CD4-positive, alpha-beta memory T cell (primary cell): Measurements from ENCODE around the gene PRKG2. TPM values are rescaled to one million over a fixed set of nuclear protein-coding genes. Genes with fewer than 3 reads are reported as not detected.

Source experiments
- CTCF ChIA-PET: fragments of 350-600 bp; sonication (Branson Sonifier 250); formaldehyde crosslinking; loops from one replicate; lab custom pipeline; 2021; ENCODE audit warnings: inconsistent platforms; ENCODE audit not compliant: partially characterized antibody; lab: Charles Lee
- POLR2A ChIA-PET: fragments of 350-600 bp; sonication (Branson Sonifier 250); formaldehyde crosslinking; loops from one replicate; lab custom pipeline; 2021; ENCODE audit not compliant: partially characterized antibody; lab: Charles Lee
- DNase-seq, 5 donors: peaks; one replicate each; pipeline versions ENCODE4 v3.0.0 to v3.0.0-alpha.2; 2020 to 2022; ENCODE audit warnings: mixed read lengths in 1 of 5
- H3K27ac ChIP-seq: one replicate; pipeline ENCODE4 v1.7.0; 2013; ENCODE audit warnings: low read depth, low read length
- H3K27me3 ChIP-seq: 2 replicates; pipeline ENCODE4 v1.7.0; 2013; ENCODE audit warnings: mild to moderate bottlenecking, low read length, moderate library complexity; ENCODE audit not compliant: insufficient read depth
- H3K36me3 ChIP-seq: 2 replicates; pipeline ENCODE4 v1.7.0; 2013; ENCODE audit warnings: mild to moderate bottlenecking, low read length, moderate library complexity; ENCODE audit not compliant: insufficient read depth
- H3K4me1 ChIP-seq: 2 replicates; pipeline ENCODE4 v1.7.0; 2013; ENCODE audit warnings: mild to moderate bottlenecking, low read length, moderate library complexity; ENCODE audit not compliant: insufficient read depth
- H3K4me3 ChIP-seq, 2 donors: one replicate each; pipeline ENCODE4 v1.7.0; 2013; ENCODE audit warnings: low read length in 2 of 2, mild to moderate bottlenecking in 1 of 2
- H3K9me3 ChIP-seq, 2 donors: one replicate each; pipeline ENCODE4 v1.7.0; 2013; ENCODE audit warnings: low read length in 2 of 2, control low read depth in 1 of 2; ENCODE audit not compliant: control insufficient read depth in 1 of 2
- H3K27ac Mint-ChIP-seq, 7 donors: one replicate each; pipeline ENCODE4 v1.8.0; 2020 to 2021; ENCODE audit warnings: mixed read lengths in 7 of 7, mild to moderate bottlenecking in 6 of 7, inconsistent platforms in 3 of 7, moderate library complexity in 3 of 7
- H3K27me3 Mint-ChIP-seq, 2 donors: one replicate each; pipeline ENCODE4 v1.8.0; 2020 to 2021; ENCODE audit warnings: mixed read lengths in 2 of 2
- H3K36me3 Mint-ChIP-seq, 2 donors: one replicate each; pipeline ENCODE4 v1.8.0; 2020 to 2021; ENCODE audit warnings: mixed read lengths in 2 of 2, inconsistent platforms in 1 of 2, mild to moderate bottlenecking in 1 of 2
- H3K4me1 Mint-ChIP-seq, 4 donors: one replicate each; pipeline ENCODE4 v1.8.0; 2020 to 2021; ENCODE audit warnings: mixed read lengths in 4 of 4, mild to moderate bottlenecking in 1 of 4
- H3K4me3 Mint-ChIP-seq, 8 donors: one replicate each; pipeline ENCODE4 v1.8.0; 2020 to 2021; ENCODE audit warnings: mixed read lengths in 8 of 8, mild to moderate bottlenecking in 7 of 8, moderate library complexity in 6 of 8, inconsistent platforms in 3 of 8
- H3K9me3 Mint-ChIP-seq, 8 donors: one replicate each; pipeline ENCODE4 v1.8.0; 2020 to 2021; ENCODE audit warnings: mixed read lengths in 8 of 8, mild to moderate bottlenecking in 5 of 8, inconsistent platforms in 3 of 8, moderate library complexity in 1 of 8
- intact Hi-C: fragments of 100-400 bp; cut with micrococcal nuclease; formaldehyde crosslinking; loops from one replicate; pipeline ENCODE4 v1.15.1; 2023
- polyA plus RNA-seq, 2 donors: library from polyadenylated mRNA; unstranded; fragments of 300-500 nt; fragmentation: Illumina TruSeq; gene quantifications; one replicate each; pipeline ENCODE4 v1.2.3, GENCODE V29; 2021
- total RNA-seq, 2 experiments: library from RNA; stranded (reverse); gene quantifications; one replicate each; pipeline ENCODE4 v1.2.3, GENCODE V29; 2021

The PRKG2 gene
- total and polyA plus RNA-seq, 4 experiments from 2014 or later: 1.5 to 5.1 (median 1.9) TPM

DNA sequence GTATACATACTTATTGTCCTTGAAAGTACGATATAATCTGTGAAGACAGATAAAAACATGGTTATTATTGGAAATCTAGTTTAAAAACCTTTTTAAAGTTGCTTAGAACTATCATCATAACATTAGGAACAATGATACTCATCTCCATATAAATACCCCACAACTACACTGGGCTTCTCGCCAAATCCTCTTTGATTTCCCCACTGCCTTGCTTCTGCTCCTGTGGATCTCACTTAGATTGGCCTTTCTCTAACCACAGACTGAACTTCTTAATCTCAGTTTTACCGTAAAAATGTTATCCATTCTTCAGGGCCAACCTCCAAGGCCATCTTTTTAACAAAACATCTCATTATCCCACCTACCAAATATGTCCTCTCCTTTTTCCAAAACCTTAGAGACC, 77.6 kb downstream of the PRKG2 start:
- no peaks in the 10 kb centered on the region for H3K4me1 ChIP-seq
- H3K9me3 Mint-ChIP-seq: peaks cover 0 to 2% (median 0%) of the 10 kb centered on the region in 8 donors
- no peak overlapping the region for H3K4me3 ChIP-seq
- no peak overlapping the region for H3K27ac Mint-ChIP-seq
- H3K27ac ChIP-seq: no peak overlapping the region
- DNase-seq: no peak
- peaks cover 2 to 4% of the 10 kb centered on the region in 2 donors for H3K27me3 Mint-ChIP-seq
- H3K9me3 ChIP-seq: no peaks in the 10 kb centered on the region
- H3K27me3 ChIP-seq: no peaks in the 10 kb centered on the region
- H3K4me3 Mint-ChIP-seq: no peak overlapping the region
- ChIA-PET CTCF (no interaction called here), POLR2A (no interaction called here)
- no peaks in the 10 kb centered on the region for H3K4me1 Mint-ChIP-seq
- intact Hi-C loops: no loop called here
- H3K36me3 ChIP-seq: no peaks in the 10 kb centered on the region
- peaks cover 1 to 11% of the 10 kb centered on the region in 2 donors for H3K36me3 Mint-ChIP-seq

GRCh38 chr4:81136161-81136905, 78.7 kb downstream of the PRKG2 start:
- H3K9me3 Mint-ChIP-seq: peaks cover 0 to 2% (median 0%) of the 10 kb centered on the region in 8 donors

DNA sequence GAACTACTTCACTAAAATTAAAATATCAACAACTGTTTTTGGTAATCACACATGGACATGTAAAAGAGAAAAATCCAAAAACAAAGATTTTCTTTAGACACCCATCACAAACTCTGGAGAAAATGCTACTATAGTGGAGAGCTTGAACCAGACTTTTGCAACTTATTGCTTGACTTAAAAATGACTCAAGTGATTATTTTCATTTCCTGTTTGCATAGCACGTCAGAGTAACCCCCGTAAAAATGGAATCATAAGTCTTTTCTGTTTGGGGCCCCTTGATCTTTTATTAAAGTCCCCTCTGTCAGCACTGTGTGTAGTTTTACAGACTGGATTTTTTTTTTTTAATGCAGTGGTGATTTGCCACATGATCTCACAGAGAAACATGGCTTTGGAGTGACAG, 79.5 kb downstream of the PRKG2 start:
- H3K27ac ChIP-seq: no peak overlapping the region
- no peaks in the 10 kb centered on the region for H3K9me3 ChIP-seq
- ChIA-PET POLR2A (no interaction called here), CTCF (no interaction called here)
- Mint-ChIP-seq H3K36me3 (peaks cover 1 to 11% of the 10 kb centered on the region in 2 donors), H3K27ac (no peak overlapping the region), H3K4me1 (no peaks in the 10 kb centered on the region), H3K4me3 (no peak overlapping the region), H3K27me3 (peaks cover 2 to 4% of the 10 kb centered on the region in 2 donors), H3K9me3 (peaks cover 0 to 2% (median 0%) of the 10 kb centered on the region in 8 donors)
- DNase-seq: no peak
- intact Hi-C loops: no loop called here
- H3K4me3 ChIP-seq: no peak overlapping the region
- no peaks in the 10 kb centered on the region for H3K4me1 ChIP-seq
- H3K27me3 ChIP-seq: no peaks in the 10 kb centered on the region
- no peaks in the 10 kb centered on the region for H3K36me3 ChIP-seq

More at GRCh38 chr4:81136161-81136905, 78.7 kb downstream of the PRKG2 start:
- H3K4me1 Mint-ChIP-seq: no peaks in the 10 kb centered on the region
- Histone ChIP-seq H3K36me3 (no peaks in the 10 kb centered on the region), H3K27ac (no peak overlapping the region), H3K4me3 (no peak overlapping the region), H3K9me3 (no peaks in the 10 kb centered on the region), H3K4me1 (no peaks in the 10 kb centered on the region), H3K27me3 (no peaks in the 10 kb centered on the region)
- H3K27me3 Mint-ChIP-seq: peaks cover 2 to 4% of the 10 kb centered on the region in 2 donors
- H3K4me3 Mint-ChIP-seq: no peak overlapping the region
- H3K36me3 Mint-ChIP-seq: peaks cover 1 to 11% of the 10 kb centered on the region in 2 donors
- DNase-seq: no peak
- no peak overlapping the region for H3K27ac Mint-ChIP-seq
- ChIA-PET POLR2A (no interaction called here), CTCF (no interaction called here)
- intact Hi-C loops: no loop called here

DNA sequence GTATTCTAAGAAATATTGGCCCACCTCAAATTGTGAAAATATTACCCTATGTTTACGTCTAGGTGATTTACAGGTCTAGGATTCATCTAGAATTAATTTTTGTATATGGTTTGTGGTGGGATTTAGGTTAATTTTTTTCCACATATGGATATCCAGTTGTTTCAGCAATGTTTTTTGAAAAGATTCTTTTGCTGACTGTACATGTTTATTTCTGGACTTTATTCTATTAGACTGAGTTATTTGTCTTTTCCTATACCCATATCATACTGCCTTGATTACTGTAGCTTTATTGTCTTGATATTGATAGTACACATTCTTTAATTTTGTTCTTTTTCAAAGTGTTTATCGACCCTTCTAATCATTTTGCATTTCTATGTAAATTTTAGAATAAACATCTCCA, 83.5 kb downstream of the PRKG2 start:
- no peaks in the 10 kb centered on the region for H3K4me1 Mint-ChIP-seq
- intact Hi-C loops: no loop called here
- peaks cover 1 to 5% of the 10 kb centered on the region in 2 donors for H3K36me3 Mint-ChIP-seq
- H3K4me3 Mint-ChIP-seq: no peak overlapping the region
- no peaks in the 10 kb centered on the region for H3K36me3 ChIP-seq
- ChIA-PET CTCF (no interaction called here), POLR2A (no interaction called here)
- no peaks in the 10 kb centered on the region for H3K27me3 ChIP-seq
- H3K4me3 ChIP-seq: no peak overlapping the region
- H3K4me1 ChIP-seq: no peaks in the 10 kb centered on the region
- DNase-seq: no peak
- H3K27ac Mint-ChIP-seq: no peak overlapping the region
- peaks cover 3 to 7% of the 10 kb centered on the region in 2 donors for H3K27me3 Mint-ChIP-seq
- H3K9me3 Mint-ChIP-seq: peaks cover 0 to 7% (median 2%) of the 10 kb centered on the region in 8 donors
- H3K27ac ChIP-seq: no peak overlapping the region
- H3K9me3 ChIP-seq: no peaks in the 10 kb centered on the region

GRCh38 chr4:81131066-81131465, 84.0 kb downstream of the PRKG2 start:
- H3K9me3 Mint-ChIP-seq: peaks cover 0 to 7% (median 2%) of the 10 kb centered on the region in 8 donors
- intact Hi-C loops: no loop called here
- H3K4me1 ChIP-seq: no peaks in the 10 kb centered on the region
- no peak overlapping the region for H3K4me3 ChIP-seq
- H3K36me3 ChIP-seq: no peaks in the 10 kb centered on the region
- ChIA-PET POLR2A (no interaction called here), CTCF (no interaction called here)
- no peak overlapping the region for H3K27ac ChIP-seq
- H3K4me1 Mint-ChIP-seq: no peaks in the 10 kb centered on the region
- no peaks in the 10 kb centered on the region for H3K27me3 ChIP-seq
- peaks cover 3 to 5% of the 10 kb centered on the region in 2 donors for H3K27me3 Mint-ChIP-seq
- H3K27ac Mint-ChIP-seq: no peak overlapping the region
- no peak for DNase-seq
- H3K36me3 Mint-ChIP-seq: peaks cover 1 to 5% of the 10 kb centered on the region in 2 donors
- H3K9me3 ChIP-seq: no peaks in the 10 kb centered on the region
- no peak overlapping the region for H3K4me3 Mint-ChIP-seq

GRCh38 chr4:81130569-81130968, 84.5 kb downstream of the PRKG2 start:
- Mint-ChIP-seq H3K27me3 (peaks cover 3 to 5% of the 10 kb centered on the region in 2 donors), H3K36me3 (peaks cover 1 to 5% of the 10 kb centered on the region in 2 donors), H3K4me1 (no peaks in the 10 kb centered on the region), H3K4me3 (no peak overlapping the region), H3K9me3 (peaks cover 0 to 7% (median 2%) of the 10 kb centered on the region in 8 donors), H3K27ac (no peak overlapping the region)
- H3K4me3 ChIP-seq: no peak overlapping the region
- no peaks in the 10 kb centered on the region for H3K27me3 ChIP-seq
- H3K27ac ChIP-seq: no peak overlapping the region
- ChIA-PET CTCF (no interaction called here), POLR2A (no interaction called here)
- no peaks in the 10 kb centered on the region for H3K36me3 ChIP-seq
- H3K9me3 ChIP-seq: no peaks in the 10 kb centered on the region
- no peaks in the 10 kb centered on the region for H3K4me1 ChIP-seq
- intact Hi-C loops: no loop called here
- no peak for DNase-seq

- H3K27me3 Mint-ChIP-seq: no peaks in the 10 kb centered on the region
- Histone ChIP-seq H3K4me3 (no peak overlapping the region), H3K27ac (no peak overlapping the region), H3K9me3 (no peaks in the 10 kb centered on the region), H3K4me1 (no peaks in the 10 kb centered on the region), H3K27me3 (no peaks in the 10 kb centered on the region), H3K36me3 (no peaks in the 10 kb centered on the region)
- no peak overlapping the region for H3K4me3 Mint-ChIP-seq
- CTCF ChIA-PET: no interaction called here
- intact Hi-C loops: no loop called here
- H3K27ac Mint-ChIP-seq: no peak overlapping the region
- H3K9me3 Mint-ChIP-seq: no peaks in the 10 kb centered on the region
- DNase-seq: no peak
- H3K4me1 Mint-ChIP-seq: no peaks in the 10 kb centered on the region
- POLR2A ChIA-PET: no interaction called here
- no peaks in the 10 kb centered on the region for H3K36me3 Mint-ChIP-seq
Measured at GRCh38 chr4:81120055-81120454, 95.0 kb downstream of the PRKG2 start.
